ENCODE data around the gene CNTNAP2.
"Not testable (repeated sequence)": the region's sequence is repeated elsewhere in the genome, so short reads cannot be mapped to it uniquely, and the experiment has no call there.

Gene CNTNAP2

DNA sequence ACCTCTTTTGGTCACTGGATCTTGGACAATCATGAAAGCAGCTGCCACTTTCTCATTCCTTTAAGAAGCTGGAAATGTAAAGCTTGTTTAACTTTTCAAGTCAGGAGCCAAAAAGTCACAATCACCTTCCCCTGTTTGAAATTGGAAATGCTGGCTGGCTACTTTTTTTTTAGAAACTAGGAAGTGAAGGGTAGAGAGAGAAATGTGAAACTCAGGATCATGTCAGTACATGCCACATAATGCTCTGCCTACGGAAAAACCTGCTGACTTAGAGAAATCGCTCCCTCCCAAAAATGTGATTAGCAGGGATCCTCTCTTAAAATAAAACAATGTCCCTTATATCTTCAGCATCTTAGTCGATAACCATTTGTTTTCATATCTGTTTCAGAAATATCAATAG is 2285.6 kb downstream of the CNTNAP2 start:
- DNase-seq (ENCODE audit: low read depth) = no peak

DNA sequence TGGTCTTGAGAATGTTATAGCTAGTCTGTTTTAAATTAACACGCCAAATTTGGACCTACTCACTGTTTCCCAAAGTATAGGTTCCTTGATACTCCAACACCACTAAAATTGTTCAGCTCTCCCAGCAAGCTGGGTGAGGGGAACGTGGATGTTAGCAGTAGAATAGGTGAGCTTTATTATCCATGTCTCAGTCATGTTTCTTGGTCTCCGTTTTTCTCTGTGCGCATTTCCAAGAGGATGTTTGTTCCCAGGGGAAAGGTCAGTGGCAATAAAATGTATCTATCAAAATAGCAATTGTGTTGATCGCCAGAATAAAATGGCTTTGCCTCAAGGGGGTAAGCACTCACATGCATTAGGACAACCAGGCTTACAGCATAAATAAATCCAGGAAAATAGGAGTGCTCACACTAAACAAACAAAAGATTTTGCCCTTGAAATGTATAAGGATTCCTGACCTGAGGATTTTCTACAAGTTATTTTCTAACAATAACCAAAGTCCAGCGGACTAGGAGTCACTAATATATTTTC is 2286.9 kb downstream of the CNTNAP2 start:
- no peak for DNase-seq (ENCODE audit: low read depth)

DNA sequence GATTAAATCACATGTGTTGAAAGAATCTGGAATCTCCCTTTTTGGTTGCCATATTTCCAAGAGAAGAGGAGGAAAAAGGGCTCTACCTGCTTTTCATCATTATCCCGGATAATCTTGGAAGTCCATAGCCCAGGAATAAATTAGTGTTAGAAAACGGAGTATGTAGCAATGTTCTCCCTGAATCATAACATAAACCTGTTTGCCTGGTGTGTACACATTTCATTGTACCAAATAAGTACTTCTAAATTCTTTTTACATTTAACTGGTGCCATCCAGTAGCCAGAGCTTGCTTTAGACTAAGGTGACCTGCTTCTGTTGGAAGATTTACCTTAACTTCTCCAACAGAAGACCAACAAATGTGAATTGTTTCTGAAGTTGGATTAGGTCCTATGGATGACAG is 2291.7 kb downstream of the CNTNAP2 start:
- DNase-seq (ENCODE audit: low read depth) = no peak

DNA sequence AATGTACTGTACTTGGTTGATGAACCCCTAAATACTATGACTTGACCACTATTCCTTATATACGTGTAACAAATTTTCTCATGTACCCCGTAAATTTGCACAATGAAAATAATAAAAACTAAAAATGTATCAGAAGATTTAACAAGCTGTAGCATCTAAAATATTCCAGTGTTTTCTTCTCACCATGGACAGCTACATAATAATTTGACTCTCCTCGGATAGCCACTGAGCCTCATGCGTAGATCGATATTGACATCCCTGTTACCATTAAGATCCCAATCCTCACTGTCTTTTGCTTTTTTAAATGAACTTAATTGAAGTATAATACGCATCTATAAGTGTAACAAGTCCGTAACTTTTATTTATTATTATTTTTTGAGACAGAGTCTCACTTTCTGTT is 2294.3 kb downstream of the CNTNAP2 start:
- DNase-seq (ENCODE audit: low read depth) = no peak

DNA sequence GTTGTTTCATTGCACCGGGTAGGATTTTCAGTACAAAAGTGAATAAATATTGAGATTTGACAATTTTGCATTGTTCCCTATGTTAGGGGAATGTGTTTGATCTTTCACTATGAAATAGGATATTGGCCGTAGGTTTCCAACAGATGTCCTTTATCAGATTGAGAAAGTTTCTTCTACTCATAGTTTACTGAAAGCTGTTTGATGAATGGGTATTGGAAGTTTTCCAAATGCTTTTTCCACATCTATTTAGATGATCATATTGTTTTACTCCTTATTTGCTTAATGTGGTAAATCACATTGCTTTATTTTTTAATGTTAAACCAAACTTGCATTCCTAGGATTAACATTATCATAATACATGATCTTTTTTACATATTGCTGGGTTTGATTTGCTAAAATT is 2296.1 kb downstream of the CNTNAP2 start:
- no peak for DNase-seq (ENCODE audit: low read depth)

DNA sequence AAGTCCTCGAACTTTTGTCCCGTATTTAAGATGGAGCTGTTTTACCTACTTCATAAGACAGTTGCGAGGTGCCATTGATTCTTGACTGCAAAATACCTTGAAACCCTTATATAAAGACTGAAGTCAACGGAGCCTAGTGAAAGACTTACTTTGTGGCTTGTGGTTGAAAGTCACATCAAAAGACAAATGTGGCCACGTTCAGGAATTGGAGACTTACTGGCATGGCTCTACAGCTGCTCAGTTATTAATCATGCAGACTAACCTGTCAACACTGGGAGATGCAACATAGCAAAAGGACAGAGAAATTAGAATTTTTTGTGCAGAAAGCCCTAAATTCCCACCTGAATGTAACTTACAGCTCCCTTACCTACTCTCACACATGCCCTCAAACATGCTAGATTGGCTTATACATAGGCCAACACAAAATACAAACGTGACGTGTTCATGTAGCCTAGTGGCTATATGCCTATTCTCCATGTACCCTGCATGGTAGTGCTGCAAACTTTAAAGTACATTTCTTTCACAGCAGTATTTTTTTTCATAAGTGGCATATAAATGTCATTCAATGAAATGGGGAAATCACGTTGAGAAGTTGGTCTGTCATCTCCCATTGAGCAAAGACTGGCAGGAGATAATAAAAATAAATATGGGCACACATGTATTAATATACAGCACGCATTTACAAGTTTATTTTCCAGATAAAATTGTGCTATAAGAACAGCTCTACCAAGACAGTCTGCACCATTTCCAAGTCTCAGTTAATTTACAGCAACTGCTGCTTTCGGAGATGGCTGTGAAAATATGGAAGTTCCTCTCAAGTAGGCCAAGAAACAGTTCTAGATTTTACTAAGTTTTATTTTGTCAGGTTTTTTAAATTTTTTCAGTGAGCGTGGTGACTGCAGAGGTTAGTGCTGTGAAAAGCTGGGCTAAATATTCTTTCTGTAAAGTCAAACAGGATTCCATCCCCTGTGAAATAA is 2303.5 kb downstream of the CNTNAP2 start:
- DNase-seq (ENCODE audit: low read depth) = no peak

DNA sequence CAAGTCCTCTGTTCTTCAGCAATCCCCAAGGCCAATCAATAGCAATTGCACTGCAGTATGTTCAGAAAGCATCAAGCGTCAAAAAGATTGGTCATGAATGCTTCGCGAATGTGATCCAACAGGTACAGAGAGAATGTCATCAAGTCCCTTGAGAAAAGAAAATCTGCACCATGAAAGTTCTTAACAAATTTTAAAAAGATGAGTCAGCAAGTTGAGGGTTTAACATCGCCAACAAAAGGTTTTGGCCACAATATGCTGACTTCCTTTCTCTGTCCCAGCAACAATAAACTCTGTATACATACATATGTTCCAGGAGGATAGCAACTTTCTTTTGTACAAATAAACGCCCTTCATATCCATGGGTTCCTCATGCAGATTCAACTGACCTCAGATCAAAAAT is 2305.4 kb downstream of the CNTNAP2 start:
- no peak for DNase-seq (ENCODE audit: low read depth)

DNA sequence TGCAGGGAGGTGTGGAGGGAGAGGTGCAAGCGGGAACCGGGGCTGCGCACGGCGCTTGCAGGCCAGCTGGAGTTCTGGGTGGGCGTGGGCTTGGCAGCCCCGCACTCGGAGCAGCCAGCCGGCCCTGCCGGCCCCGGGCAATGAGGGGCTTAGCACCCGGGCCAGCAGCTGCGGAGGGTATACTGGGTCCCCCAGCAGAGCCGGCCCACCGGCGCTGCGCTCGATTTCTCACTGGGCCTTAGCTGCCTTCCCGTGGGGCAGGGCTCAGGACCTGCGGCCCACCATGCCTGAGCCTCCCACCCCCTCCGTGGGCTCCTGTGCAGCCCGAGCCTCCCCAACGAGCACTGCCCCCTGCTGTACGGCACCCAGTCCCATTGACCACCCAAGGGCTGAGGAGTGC is 2309.8 kb downstream of the CNTNAP2 start:
- DNase-seq (ENCODE audit: low read depth) = not testable (repeated sequence)

DNA sequence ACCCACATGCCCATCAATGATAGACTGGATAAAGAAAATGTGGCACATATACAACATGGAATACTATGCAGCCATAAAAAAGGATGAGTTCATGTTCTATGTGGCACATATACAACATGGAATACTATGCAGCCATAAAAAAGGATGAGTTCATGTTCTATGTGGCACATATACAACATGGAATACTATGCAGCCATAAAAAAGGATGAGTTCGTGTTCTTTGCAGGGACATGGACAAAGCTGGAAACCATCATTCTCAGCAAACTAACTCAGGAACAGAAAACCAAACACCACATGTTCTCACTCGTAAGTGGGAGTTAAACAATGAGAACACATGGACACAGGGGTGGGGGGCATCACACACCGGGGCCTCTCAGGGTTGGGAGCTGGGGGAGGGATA is 2314.1 kb downstream of the CNTNAP2 start:
- DNase-seq (ENCODE audit: low read depth) = not testable (repeated sequence)

DNA sequence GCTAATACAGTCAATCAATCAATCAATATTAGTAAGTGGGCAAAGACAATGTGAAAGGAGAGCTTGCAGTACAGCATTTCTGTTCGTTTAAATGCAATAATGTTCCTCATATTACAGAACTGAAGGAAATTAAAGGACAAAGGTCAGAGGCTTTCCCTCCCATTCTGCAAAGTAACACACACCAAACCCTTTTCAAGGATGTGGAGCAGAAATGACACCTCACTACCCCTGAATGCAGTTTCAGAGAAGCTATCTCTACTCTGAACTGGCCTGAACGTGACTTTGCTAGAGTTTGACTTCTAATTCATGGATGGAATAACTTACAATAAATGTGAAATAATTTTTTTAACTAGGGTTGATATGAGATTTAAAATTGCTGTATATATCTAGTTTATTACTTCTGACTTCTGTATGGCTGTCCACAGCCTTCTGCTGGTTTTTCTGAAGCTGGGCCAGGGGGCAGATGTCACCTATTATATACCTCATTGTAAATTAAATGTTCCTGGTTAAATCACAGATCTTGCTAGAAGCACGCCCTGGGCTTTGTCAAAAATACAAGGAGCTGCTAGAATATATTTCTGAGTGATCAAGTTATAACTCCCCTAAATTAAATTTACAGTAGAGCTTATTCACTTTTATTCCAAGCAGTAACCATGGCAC is 2317.1 kb downstream of the CNTNAP2 start:
- DNase-seq (ENCODE audit: low read depth) = no peak

DNA sequence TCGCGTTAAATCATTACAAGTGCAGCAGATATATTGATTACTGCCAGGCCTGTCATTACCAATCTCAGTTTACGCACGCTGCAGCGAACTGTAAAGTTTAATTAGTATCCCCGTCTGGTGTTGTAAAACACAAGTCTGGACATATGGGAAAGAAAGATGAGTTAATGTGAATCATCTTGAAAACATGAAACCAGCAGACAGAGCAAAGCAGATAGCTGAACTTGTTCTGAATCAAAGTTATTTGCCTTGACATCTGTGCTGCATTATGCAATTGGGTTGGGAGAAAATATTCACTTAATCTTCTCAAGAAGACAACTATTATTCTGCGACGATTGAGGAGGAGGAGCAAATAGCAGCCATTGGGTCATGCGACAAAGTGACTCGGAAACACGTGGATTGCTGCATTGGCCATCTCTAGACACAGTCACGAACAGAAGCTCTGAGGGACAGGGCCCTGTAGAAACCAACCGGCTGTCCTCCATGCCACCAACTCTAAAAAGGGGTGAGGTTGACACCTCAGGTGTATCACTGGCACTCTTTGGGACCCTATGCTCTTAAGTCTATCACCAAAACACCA is 2317.7 kb downstream of the CNTNAP2 start:
- DNase-seq (ENCODE audit: low read depth) = no peak

DNA sequence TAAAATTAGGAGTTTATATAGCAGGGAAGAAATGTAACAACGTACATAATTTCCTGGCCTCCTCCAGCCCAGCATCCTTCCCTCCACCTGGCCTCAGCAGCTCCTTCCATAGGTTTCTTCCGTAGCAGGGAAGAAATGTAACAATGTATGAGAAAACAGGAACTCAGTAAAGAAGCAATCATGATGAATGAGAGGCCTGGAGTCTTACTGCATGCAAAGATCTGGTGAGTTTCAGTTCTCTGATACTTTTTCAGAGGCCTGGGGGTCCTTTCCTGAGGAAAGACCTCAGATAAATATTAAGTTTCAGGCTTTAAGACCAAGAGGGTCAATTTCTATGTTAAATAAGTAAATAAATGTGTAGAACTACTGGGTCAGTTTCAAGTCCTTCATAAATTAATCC is 2318.3 kb downstream of the CNTNAP2 start:
- DNase-seq (ENCODE audit: low read depth) = no peak

DNA sequence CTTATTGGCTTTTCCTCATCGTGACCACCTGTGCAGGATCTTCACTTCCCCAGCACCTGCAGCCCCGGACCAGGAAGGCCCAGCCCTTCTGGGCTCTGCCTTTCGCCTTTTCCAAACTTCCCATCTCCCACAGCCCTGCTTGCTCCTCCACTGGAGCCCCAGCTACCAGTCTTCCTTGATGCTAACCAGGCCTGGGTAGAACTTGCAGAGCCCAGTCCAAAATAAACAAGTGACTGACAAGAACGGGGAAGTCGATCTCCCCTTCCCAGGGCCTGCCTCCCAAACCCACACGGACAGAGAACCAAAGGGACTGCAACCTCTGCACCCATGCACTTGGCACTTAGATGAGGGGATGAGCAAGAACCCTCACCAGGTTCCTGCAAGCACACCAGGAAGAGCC is 2319.1 kb downstream of the CNTNAP2 start:
- no peak for DNase-seq (ENCODE audit: low read depth)

DNA sequence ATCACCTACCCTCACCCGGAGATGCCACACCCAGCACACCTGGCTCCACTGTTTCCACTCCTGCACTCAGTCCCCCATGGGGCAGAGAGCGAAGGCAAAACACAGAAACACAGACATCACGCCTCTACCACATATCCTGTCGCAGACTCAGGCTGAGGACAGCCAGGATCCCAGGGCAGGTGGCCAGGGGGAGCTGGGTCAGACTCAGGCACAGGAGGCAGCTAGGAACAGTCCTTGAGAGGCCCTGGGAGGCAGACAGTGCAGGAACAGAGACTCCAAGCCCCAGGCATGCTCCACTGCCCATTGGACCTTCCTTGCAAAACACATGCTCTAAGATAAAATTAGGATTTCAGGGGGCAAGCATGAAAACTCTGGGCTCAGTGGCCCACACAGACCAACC is 2319.5 kb downstream of the CNTNAP2 start:
- DNase-seq (ENCODE audit: low read depth) = no peak

DNA sequence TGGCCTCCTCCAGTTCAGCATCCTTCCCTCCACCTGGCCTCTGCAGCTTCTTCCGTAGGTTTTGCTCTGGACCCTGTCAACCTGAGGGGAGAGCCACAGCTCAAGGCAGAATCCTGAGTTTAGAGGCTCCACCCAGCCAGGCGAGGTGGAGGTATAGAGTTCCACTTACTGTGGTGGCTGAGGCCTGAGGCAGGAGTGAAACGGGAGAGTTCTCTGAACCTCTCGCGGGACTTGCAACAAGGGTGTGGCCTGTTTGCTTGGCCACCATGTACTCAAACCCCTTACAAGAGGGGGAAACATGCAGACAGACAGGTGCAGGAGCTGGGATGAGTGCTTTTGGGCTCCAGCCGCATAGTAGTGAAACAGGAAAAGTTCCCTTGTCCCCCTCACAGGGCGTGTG is 2320.0 kb downstream of the CNTNAP2 start:
- DNase-seq (ENCODE audit: low read depth) = no peak

DNA sequence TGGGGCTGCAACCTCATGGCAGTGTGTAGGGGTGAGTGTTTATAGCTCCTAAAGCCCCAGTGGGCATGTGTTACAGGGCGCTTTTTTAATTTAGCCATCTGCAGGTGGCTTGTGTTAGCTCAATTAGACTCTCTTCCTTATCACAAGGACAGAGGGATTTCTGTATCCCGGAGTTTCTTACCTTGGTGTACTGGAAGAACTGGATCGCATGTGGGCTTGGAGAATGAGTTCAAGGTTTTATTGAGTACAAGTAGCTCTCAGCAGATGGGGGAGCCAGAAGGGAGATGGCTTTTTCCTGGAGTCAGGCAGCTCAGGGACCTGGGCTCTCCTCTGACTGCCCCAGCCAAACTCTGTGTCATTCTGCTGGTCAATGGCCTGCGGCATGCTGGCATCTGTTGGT is 2320.4 kb downstream of the CNTNAP2 start:
- no peak for DNase-seq (ENCODE audit: low read depth)

DNA sequence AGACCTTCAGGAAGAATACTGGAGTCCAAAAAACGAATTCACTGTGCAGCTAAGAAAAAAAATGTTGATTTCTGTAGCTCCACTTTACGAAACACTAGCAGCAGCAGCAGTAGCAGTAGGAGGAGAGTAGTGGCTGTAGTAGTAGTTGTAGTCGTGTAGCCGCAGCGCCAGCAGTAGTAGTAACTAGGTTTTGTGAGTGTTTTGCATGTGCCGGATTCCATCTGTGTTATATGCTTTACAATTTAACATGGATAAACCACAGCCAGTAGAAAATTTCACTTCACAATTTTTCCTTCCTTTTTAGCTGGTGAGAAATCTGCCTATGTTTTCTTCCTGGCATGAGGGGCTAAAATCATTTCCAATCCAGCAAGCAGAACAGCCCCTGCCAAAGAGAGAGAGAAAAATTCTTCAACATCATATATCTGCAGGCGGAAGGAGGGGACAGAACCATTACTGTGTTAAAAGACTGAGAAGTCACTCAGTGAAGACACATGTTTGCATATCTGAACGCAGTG is 2325.6 kb downstream of the CNTNAP2 start:
- DNase-seq (ENCODE audit: low read depth) = no peak

DNA sequence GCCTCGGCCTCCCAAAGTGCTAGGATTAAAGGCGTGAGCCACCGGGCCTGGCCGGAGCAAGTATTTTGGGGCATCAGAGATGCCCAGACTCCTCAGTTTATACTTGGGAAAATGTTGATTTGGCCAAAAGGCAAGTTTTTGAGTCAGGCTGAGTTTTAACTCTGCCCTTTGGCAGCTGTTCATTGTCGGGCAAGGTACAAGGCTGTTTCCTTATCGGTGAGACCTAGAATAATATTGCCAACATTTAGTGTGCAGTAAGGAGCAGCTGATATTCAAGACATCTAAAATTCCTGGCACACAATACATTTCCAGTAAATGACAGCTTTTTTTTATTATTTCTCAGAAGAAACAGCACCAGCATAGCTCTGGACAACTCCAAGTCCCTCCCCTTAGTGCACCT is 2326.3 kb downstream of the CNTNAP2 start:
- no peak for DNase-seq (ENCODE audit: low read depth)

DNA sequence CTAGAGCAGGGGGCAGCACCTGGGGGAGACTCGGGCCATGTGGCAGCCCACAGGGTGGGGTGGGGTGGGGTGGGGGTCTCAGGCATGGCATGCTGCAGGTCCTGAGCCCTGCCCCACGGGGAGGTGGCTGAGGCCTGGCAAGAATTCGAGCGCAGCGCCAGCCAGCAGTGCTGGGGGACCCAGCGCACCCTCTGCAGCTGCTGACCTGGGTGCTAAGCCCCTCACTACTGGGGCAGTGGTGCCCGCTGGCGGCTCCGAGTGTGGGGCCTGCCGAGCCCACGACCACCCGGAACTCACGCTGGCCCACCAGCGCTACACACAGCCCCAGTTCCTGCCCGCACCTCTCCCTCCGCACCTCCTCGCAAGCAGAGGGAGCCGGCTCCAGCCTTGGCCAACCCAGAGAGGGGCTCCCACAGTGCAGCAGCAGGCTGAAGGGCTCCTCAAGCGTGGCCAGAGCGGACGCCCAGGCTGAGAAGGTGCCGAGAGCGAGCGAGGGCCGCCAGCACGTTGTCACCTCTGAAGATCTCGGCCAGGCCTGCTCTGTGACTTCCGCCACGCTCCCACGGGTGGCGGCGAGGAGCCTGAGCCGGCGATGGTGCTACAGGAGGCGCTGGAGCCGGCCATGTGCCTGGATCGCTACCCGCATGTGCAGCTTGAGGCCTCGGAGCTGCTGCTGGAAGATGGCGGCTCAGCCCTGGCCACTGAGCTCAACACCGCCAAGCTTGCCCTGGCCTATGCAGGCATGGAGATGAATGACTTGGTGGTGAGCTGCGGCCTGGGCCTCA is 2328.9 kb downstream of the CNTNAP2 start:
- no peak for DNase-seq (ENCODE audit: low read depth)

DNA sequence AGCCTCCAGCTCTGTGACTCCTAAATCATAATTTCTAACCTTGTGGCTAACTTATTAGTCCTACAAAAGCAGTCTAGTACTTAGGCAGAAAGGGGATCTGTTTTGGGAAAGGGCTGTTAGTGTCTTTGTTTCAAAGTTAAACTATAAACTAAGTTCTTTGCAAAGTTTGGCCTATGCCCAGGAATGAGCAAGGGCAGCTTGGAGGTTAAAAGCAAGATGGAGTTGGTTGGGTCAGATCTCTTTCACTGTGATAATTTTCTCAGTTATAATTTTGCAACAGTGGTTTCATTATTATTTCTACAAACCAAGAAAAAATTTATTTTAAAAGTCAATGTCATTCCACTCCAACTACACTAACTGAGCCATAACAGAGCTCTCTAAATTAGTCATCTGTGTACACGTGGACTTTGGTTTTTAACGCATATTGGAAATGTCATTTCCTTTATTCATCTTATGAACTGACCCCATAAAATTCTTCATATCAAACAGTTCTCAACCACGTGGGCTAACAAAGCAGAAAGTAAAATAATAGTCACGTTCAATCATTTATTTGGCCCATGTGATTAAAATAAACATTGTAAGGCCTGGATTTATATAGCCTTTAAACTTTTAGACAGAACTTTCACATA is 2330.7 kb downstream of the CNTNAP2 start:
- DNase-seq (ENCODE audit: low read depth) = peak; percentile 11

DNA sequence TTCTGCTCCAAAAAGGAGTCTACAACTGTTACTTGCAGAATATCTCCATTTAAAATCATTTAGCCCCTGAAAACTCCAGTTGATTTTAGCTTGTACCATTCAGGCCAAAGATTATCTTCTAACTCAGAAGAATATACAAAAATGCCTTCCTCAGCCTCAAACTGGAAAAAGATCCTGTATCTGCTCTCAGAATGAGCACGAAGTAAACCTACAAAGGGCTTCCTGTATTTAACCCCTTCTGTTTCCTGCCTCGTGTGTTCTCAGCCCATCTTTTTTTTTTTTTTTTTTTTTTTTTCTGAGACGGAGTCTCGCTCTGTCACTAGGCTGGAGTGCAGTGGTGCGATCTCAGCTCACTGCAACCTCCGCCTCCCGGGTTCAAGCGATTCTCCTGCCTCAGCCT is 2334.9 kb downstream of the CNTNAP2 start:
- DNase-seq (ENCODE audit: low read depth) = not testable (repeated sequence)

All from stromal cell of bone marrow (primary cell).